Right atrium auricular region (tissue), 2 donors: ENCODE data around the gene PRSS56. TPM values are rescaled to one million over a fixed set of nuclear protein-coding genes. Genes with fewer than 3 reads are reported as not detected.

Source experiments
- DNase-seq: peaks from one replicate; pipeline ENCODE4 v3.0.0-alpha.2; 2019; ENCODE audit warnings: low spot score
- H3K27ac ChIP-seq, 2 donors: fragments of 200-600 bp; sonication (generic); 1 replicate in 1 of 2; 2 replicates in 1 of 2; pipeline ENCODE4 v1.5.1; 2016 to 2019
- H3K27me3 ChIP-seq, 2 donors: fragments of 200-600 bp; sonication (generic); one replicate each; pipeline versions ENCODE4 v1.5.1 to v1.6.0; 2017 to 2019
- H3K36me3 ChIP-seq: fragments of 200-600 bp; sonication (generic); one replicate; pipeline ENCODE4 v1.5.1; 2016
- H3K4me1 ChIP-seq, 2 donors: fragments of 200-600 bp; sonication (generic); one replicate each; pipeline versions ENCODE4 v1.5.1 to v1.6.0; 2017 to 2019
- H3K4me3 ChIP-seq, 2 donors: fragments of 200-600 bp; sonication (generic); 1 replicate in 1 of 2; 2 replicates in 1 of 2; pipeline ENCODE4 v1.5.1; 2017 to 2019; ENCODE audit warnings: mild to moderate bottlenecking in 1 of 2, moderate library complexity in 1 of 2
- H3K9me3 ChIP-seq, 2 donors: fragments of 200-600 bp; sonication (generic); one replicate each; pipeline ENCODE4 v1.5.1; 2019
- total RNA-seq, 2 donors: library from RNA; depleted of rRNA; stranded (reverse); fragments of >200 nt; gene quantifications; one replicate each; pipeline ENCODE4 v1.1.0, GENCODE V29; 2016
- TF ChIP-seq, protein P1 (sequence below), 2 donors: fragments of 200-600 bp; sonication (generic); IDR thresholded peaks; one replicate each; pipeline ENCODE4 v1.5.1; 2019; ENCODE audit warnings: antibody characterized with exemption in 2 of 2

The PRSS56 gene
- total RNA-seq, 2 donors from 2014 or later = 0.20 TPM; not detected in 1

DNA sequence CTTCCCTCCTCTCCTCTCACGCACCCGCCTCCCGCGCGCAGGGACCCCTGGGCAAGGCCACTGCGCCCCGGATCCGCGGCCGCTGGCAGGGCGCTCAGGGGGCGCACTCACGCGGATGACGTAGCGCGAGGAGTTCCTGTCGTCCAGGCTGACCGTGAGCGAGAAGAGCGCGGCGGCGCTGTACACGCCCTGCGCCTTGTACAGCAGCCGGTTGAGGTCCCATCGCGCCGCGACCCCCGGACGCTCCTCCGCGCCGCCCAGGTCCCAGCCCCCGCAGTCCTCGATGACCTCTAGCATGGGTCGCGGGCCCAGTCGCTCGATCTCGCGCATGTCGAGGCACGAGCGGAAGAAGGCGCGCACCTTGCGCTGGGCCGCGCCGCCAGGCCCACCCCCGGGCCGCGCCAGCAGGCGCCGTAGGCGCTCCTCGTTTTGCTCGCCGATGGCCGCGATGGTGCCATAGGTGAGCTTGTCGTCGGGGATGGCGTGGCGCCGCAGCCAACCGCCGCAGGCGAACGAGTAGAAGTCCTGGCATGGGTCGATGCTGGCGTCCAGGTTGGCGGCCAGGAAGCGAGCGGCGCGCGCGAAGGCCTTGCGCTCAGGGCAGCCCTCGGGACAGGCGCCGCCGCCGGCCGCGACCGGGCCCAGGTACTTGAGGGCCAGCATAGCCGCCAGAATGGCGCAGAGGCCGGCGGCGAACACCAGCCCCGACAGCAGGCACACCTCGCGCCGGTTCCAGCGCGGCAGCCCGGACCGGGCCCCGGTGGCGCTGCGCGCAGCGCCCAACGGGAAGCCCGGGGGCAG is 34.2 kb upstream of the PRSS56 start:
- Histone ChIP-seq H3K9me3 (no peaks in the 10 kb centered on the region), H3K36me3 (no peaks in the 10 kb centered on the region), H3K4me3 (no peak overlapping the region), H3K4me1 (peaks cover 0 to 18% of the 10 kb centered on the region in 2 donors), H3K27ac (no peak overlapping the region), H3K27me3 (peaks cover 5 to 8% of the 10 kb centered on the region in 2 donors)
- TF ChIP-seq, protein P1, sequence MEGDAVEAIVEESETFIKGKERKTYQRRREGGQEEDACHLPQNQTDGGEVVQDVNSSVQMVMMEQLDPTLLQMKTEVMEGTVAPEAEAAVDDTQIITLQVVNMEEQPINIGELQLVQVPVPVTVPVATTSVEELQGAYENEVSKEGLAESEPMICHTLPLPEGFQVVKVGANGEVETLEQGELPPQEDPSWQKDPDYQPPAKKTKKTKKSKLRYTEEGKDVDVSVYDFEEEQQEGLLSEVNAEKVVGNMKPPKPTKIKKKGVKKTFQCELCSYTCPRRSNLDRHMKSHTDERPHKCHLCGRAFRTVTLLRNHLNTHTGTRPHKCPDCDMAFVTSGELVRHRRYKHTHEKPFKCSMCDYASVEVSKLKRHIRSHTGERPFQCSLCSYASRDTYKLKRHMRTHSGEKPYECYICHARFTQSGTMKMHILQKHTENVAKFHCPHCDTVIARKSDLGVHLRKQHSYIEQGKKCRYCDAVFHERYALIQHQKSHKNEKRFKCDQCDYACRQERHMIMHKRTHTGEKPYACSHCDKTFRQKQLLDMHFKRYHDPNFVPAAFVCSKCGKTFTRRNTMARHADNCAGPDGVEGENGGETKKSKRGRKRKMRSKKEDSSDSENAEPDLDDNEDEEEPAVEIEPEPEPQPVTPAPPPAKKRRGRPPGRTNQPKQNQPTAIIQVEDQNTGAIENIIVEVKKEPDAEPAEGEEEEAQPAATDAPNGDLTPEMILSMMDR (IDR thresholded peaks at IDR 0.05) = no peak
- no peak for DNase-seq

DNA sequence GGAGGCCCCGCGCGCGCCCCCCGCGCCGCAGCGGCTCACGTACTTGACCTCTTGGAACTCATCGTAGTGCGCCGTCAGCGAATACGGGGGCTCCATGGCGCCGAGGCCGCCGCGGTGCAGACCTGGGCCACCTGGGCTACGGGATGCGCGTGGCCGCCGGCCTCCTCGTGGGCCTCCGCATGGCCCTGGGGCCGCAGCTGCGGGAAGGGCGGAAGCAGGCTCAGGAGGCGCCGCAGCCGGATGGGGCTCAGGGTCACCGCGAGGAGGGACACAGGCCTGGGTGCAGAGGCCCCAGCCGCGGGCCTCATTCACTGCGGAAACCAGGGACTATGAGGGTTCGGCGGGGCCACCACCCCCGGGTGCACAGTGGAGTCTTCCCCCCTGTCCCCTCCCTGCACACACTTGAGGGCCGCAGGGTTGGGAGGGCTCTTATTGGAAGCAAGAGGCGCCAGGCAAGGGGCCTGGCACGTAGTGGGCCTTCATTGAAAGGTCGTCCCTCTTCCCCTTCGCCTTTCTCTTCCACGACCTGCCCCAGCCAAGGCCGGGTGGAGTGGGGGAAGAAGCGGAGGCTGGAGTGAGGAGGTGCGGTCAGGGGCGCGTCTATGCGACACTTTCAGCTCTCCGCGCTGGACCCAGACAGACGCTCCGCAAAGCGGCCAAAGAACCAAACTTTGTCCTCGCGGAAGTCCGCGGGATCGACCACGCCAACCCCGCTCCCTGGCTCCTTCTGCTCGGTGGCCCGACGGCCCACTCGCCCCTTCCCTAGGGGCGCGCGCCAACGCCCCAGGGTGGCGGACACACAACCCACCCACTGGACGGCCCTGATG is 33.4 kb upstream of the PRSS56 start:
- TF ChIP-seq, protein P1 (IDR thresholded peaks at IDR 0.05) = no peak
- Histone ChIP-seq H3K9me3 (no peaks in the 10 kb centered on the region), H3K27me3 (peaks cover 5 to 8% of the 10 kb centered on the region in 2 donors), H3K4me3 (peak overlapping the region in 1 of 2 donors; percentile 32), H3K36me3 (no peaks in the 10 kb centered on the region), H3K27ac (no peak overlapping the region), H3K4me1 (peaks cover 0 to 18% of the 10 kb centered on the region in 2 donors)
- DNase-seq = no peak

DNA sequence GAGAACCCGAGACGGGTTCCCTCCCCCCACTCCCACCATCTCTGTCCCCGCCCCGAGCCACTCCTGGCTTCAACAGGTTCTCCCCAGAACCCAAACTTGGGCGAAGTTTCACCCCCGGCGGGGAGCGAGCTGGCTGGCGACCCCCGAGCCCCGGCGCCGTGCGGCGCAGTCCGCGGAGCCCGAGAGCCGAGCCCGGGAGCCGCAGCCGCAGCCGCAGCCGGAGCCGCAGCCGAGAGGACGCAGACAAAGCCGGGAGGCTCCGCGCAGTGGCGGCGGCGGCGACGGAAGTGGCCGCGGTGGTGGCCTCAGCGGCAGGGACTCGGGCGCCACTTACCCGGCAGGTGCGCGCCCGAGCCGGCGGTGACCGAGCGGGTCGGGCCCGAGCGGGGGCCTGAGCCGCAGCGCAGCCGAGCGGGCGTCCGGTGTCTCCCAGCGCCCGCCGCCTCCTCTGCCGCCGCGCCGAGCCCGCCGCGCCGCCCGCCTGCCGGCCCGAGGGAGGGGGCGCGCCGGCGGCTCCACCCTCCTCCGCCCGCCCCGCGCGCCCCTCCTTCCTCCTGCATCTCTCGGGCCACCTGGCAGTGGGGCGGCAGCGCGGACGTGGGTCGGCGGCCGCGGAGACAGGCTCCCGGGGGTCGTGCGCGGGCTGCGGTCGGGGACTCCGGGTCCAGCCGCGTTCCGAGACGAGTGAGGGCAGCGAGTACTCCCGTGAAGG is 32.6 kb upstream of the PRSS56 start, which contains the start of gene ECEL1:
Gene ECEL1 (minus strand): TSS at position 450 of the 712 bp plus-strand sequence. CDS start 1,181 bp downstream, outside the sequence.
- Histone ChIP-seq H3K9me3 (no peaks in the 10 kb centered on the region), H3K36me3 (no peaks in the 10 kb centered on the region), H3K27ac (no peak within 1 kb of the TSS), H3K27me3 (peaks cover 5 to 8% of the 10 kb centered on the region in 2 donors), H3K4me1 (peaks cover 0 to 18% of the 10 kb centered on the region in 2 donors), H3K4me3 (peak within 1 kb of the TSS in 1 of 2 donors; percentile 32)
- TF ChIP-seq, protein P1 (IDR thresholded peaks at IDR 0.05) = no peak
- no peak for DNase-seq

DNA sequence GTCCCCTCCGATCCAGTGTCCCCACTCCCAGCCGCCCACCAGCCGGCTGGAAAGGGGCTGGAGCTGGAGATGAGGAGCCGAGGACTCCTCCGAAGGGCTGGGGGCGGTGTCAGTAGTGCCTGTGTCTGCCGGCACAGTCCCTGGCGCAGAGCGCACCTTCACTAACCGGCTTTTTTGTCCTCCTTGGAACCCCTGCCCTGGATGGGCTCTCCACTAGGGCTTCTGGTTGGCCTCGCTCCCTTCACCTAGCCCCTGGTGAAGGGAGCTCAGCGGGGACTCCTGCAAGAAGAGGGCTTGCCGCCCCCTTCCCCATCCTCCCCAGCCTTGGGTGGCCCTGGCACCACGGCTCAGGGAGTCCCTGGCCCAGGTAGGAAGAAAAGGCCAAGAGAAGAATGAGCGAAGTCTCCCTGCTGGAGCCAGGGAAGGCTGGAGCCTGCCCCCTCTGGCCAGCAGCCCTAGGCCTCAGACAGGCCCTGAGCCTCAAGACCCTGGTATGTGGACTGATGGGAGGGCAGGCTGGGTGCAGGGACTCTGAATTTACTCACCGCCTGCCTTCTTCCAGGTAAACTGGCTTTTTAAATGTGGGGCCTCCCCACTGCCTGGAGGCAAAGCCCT is 32.0 kb upstream of the PRSS56 start:
- no peaks in the 10 kb centered on the region for H3K9me3 ChIP-seq
- DNase-seq = no peak
- H3K4me3 ChIP-seq = no peak overlapping the region
- H3K27ac ChIP-seq = no peak overlapping the region
- H3K36me3 ChIP-seq = no peaks in the 10 kb centered on the region
- peaks cover 5 to 8% of the 10 kb centered on the region in 2 donors for H3K27me3 ChIP-seq
- TF ChIP-seq, protein P1 (IDR thresholded peaks at IDR 0.05) = no peak
- H3K4me1 ChIP-seq = peaks cover 0 to 18% of the 10 kb centered on the region in 2 donors

DNA sequence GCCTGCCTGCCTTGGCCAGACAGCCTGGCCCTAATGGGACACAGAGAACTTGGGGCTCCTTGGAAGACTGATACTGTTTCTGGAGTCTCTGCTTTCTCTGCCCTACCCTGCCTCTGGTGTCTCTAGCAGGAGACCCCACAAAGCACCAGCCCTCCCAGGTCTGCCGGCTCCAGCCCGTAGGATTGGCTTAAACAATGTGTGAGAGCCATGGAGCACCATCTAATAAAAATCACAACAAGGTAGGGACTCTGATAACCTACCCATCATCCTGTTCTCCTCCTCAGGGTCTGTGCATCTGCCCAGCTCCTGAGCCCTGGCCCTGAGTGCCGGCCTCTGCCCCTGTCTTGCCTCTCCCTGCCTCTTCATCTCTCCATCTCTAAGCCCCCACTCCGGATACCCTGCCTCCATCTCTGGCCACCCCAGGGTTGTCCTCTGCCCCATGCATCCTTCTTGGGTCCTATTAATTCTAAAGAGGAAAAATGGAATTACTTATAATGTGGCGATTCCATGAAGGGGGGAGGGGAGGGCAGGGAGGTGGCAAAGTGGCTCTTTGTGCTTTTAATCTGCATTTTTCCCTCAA is 31.4 kb upstream of the PRSS56 start:
- H3K4me3 ChIP-seq = no peak overlapping the region
- H3K36me3 ChIP-seq = no peaks in the 10 kb centered on the region
- no peaks in the 10 kb centered on the region for H3K9me3 ChIP-seq
- H3K4me1 ChIP-seq = peaks cover 0 to 18% of the 10 kb centered on the region in 2 donors
- H3K27ac ChIP-seq = no peak overlapping the region
- no peak for DNase-seq
- TF ChIP-seq, protein P1 (IDR thresholded peaks at IDR 0.05) = no peak
- H3K27me3 ChIP-seq = peaks cover 5 to 8% of the 10 kb centered on the region in 2 donors
